Measurements from ENCODE around the gene POF1B.
"Not testable (repeated sequence)": the region's sequence is repeated elsewhere in the genome, so short reads cannot be mapped to it uniquely, and the experiment has no call there.

DNA sequence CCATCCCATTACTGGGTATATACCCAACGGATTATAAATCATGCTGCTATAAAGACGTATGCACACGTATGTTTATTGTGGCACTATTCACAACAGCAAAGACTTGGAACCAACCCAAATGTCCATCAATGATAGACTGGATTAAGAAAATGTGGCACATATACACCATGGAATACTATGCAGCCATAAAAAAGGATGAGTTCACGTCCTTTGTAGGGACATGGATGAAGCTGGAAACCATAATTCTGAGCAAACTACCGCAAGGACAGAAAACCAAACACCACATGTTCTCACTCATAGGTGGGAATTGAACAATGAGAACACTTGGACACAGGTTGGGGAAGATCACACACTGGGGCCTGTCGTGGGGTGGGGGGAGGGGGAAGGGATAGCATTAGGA, 94.2 kb downstream of the POF1B start:
- TF ChIP-seq, protein P1, sequence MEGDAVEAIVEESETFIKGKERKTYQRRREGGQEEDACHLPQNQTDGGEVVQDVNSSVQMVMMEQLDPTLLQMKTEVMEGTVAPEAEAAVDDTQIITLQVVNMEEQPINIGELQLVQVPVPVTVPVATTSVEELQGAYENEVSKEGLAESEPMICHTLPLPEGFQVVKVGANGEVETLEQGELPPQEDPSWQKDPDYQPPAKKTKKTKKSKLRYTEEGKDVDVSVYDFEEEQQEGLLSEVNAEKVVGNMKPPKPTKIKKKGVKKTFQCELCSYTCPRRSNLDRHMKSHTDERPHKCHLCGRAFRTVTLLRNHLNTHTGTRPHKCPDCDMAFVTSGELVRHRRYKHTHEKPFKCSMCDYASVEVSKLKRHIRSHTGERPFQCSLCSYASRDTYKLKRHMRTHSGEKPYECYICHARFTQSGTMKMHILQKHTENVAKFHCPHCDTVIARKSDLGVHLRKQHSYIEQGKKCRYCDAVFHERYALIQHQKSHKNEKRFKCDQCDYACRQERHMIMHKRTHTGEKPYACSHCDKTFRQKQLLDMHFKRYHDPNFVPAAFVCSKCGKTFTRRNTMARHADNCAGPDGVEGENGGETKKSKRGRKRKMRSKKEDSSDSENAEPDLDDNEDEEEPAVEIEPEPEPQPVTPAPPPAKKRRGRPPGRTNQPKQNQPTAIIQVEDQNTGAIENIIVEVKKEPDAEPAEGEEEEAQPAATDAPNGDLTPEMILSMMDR (IDR thresholded peaks at IDR 0.05; ENCODE audit: low read length): not testable (repeated sequence)
- not testable (repeated sequence) for TF ChIP-seq EZH2 (optimal IDR thresholded peaks at IDR 0.05; ENCODE audit: low read depth, low read length); EZH2phosphoT487 (IDR thresholded peaks at IDR 0.05; ENCODE audit: low read length)
